Activated T-helper 2 cell treated with anti-CD3 and anti-CD28 coated beads, Interferon-gamma antibody, Interleukin-2, Interleukin-4, amounts not matched to agents 10 μg/mL and 5 μg/mL and 100 μg/mL, durations not matched to agents 14 hours and 24 hours and 36 hours (primary cell): Measurements from ENCODE around the gene IRF5. TPM values are rescaled to one million over a fixed set of nuclear protein-coding genes. Genes with fewer than 3 reads are reported as not detected.

ENCODE experiments used
- DNase-seq: peaks from one replicate; pipeline ENCODE4 v3.0.0; 2021; ENCODE audit warnings: low spot score
- H3K27ac Mint-ChIP-seq: one replicate; pipeline ENCODE4 v1.8.0; 2021; ENCODE audit warnings: mixed read lengths
- H3K27me3 Mint-ChIP-seq: one replicate; pipeline ENCODE4 v1.8.0; 2021; ENCODE audit warnings: low read depth, mixed read lengths
- H3K36me3 Mint-ChIP-seq: one replicate; pipeline ENCODE4 v1.8.0; 2021; ENCODE audit warnings: low read depth, mixed read lengths
- H3K4me1 Mint-ChIP-seq: one replicate; pipeline ENCODE4 v1.8.0; 2021; ENCODE audit warnings: low read depth, mixed read lengths
- H3K4me3 Mint-ChIP-seq: one replicate; pipeline ENCODE4 v1.8.0; 2021; ENCODE audit warnings: low read depth, mild to moderate bottlenecking, moderate library complexity, mixed read lengths
- H3K9me3 Mint-ChIP-seq: one replicate; pipeline ENCODE4 v1.8.0; 2021; ENCODE audit warnings: mixed read lengths
- intact Hi-C: fragments of 100-400 bp; cut with micrococcal nuclease; formaldehyde crosslinking; loops from one replicate; pipeline ENCODE4 v1.15.1; 2023
- total RNA-seq: library from RNA; stranded (reverse); gene quantifications from 2 replicates; pipeline ENCODE4 v1.2.3, GENCODE V29; 2022

Gene IRF5
- total RNA-seq, 1 donor from 2014 or later = 25.0 TPM

DNA sequence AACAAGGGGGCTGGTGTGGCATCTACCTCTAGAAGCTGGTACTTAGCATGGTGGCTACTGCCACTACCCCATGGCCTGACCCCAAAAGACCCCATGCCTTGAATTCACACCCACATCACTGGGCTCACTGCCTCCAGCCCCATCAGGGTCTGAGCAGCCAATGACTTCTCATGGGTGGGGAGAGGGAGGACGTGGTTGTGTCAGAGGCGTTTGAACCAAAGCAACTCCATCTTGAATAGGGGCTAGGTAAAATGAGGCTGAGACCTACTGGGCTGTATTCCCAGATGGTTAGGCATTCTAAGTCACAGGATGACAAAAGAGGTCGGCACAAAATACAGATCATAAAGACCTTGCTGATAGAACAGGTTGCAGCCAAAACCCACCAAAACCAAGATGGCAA is 42.4 kb upstream of the IRF5 start:
- peaks cover 13% of the 10 kb centered on the region for H3K27me3 Mint-ChIP-seq
- no peaks in the 10 kb centered on the region for H3K4me1 Mint-ChIP-seq
- H3K36me3 Mint-ChIP-seq = peaks cover 4% of the 10 kb centered on the region
- intact Hi-C loops = no loop called here
- peaks cover 6% of the 10 kb centered on the region for H3K9me3 Mint-ChIP-seq
- H3K27ac Mint-ChIP-seq = no peak overlapping the region
- no peak overlapping the region for H3K4me3 Mint-ChIP-seq
- DNase-seq = no peak

DNA sequence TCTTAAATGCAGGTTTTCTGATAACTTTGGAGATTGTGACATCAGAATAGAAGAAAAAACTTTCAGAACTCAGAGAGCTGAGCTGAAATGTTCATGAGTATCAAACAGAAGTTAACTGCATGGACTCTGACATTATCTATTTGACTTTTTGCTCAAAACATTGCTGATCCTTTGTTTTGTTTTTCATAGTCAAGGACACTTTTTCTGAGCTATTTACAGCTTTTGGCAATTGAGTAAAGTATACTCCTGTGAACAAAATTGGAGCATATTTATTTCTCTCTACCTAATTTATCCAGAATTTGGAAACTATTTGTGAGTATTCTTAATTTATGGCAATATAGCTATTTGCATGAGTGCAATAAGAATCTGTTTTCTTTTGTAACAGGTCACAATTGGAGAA is 38.3 kb upstream of the IRF5 start:
- H3K4me3 Mint-ChIP-seq = no peak overlapping the region
- peaks cover 4% of the 10 kb centered on the region for H3K36me3 Mint-ChIP-seq
- H3K4me1 Mint-ChIP-seq = no peaks in the 10 kb centered on the region
- H3K27me3 Mint-ChIP-seq = peaks cover 22% of the 10 kb centered on the region
- no peak for DNase-seq
- peaks cover 11% of the 10 kb centered on the region for H3K9me3 Mint-ChIP-seq
- H3K27ac Mint-ChIP-seq = no peak overlapping the region
- intact Hi-C loops = no loop called here

DNA sequence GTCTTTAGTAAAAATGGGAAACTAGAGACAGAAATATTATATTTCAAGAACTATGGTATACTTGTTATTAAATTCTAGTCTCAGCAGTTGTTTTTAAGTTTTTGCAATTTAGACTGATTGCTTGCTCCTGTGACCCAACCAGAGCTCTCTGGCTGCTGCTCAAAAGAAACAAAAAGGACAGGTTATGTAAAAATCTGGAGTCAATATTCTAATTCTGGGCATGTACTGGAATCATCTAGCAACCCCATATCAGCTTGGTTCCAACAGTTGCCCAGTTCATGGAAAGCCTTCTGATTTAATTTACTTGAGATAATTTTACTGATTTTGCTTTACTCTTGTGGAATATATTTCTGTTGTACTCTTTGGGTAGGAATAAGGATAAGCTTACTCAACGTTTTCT is 37.5 kb upstream of the IRF5 start:
- Mint-ChIP-seq H3K27ac (no peak overlapping the region), H3K4me1 (no peaks in the 10 kb centered on the region), H3K36me3 (peaks cover 4% of the 10 kb centered on the region), H3K9me3 (peaks cover 11% of the 10 kb centered on the region), H3K27me3 (peaks cover 22% of the 10 kb centered on the region), H3K4me3 (no peak overlapping the region)
- intact Hi-C loops = loop anchor here (10.0 kb wide), 1 partner anchor 315 kb away; no protein-coding TSS in a partner anchor
- DNase-seq = no peak

DNA sequence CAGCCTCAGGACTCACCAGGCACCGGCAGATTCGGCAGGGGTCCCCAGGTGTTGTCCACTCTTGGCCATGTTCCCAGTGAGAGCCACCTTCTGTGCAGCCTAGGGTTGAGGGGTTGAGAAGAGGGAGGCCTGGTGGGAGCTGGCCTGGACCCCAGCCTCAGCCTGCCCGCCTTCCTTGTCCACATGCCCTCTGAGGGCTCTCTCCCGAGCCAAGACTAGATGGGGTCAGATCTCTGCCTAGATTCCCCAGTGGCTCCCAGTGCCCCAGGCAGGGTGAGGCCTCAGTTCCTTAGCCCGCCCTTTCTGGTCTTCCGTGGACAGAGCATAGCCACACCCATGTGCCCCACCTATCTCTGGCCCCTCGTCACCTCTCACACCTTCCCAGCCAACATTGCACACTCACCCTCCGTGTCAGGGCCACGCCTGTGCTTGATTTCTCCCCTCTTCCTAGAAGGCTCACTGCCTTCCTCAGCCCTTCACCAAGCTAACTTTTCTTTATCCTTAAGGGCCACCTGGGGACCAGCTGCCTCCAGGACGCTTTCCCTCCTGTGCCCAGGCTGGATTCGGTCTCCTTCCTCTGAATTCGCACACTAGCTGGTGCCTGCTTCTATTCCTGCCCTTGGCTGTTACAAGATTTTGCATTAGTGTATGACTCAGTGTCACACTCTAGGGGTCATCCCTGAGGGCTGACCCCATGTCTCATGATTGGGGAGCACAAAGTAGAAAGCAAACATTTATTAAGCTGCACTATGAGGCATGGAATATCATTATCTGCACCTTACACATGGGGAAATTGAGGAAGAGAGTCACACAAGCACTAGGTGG is 34.8 kb upstream of the IRF5 start:
- DNase-seq = no peak
- H3K27ac Mint-ChIP-seq = no peak overlapping the region

DNA sequence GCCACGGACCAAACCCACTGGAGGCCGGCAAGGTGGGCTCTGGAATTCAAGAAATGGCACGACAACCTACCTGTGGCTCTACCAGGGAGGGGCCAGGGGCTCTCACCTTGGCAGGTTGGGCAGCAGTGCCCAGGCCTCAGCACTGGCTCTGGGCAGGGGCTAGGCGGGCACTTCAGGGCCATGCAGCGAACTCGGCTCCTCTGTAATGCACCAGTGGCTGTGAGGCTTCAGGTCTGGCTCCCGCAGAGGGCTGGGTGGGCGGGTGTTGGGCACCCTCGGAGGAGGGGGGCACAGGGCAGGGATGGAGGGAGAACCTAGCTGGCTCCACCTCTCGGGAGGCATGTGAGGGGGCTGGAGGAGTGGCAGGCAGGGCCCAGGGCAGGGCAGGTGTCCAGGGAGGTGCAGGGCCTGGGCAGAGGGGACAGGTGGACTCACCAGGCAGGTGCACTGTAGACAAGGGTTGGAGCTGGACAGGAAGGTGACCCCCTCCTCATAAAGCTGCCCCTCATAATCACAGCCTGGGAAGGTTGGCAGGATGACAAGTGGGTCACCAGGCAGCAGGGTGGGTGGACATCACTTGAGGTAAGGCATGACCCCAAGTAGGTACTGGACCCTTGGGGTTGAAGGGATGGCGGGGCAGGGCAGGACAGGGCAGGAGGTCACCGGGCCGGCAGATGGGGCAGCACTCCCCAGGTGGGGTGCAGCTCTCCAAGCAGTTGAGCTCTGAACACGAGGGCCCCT is 33.9 kb upstream of the IRF5 start:
- Mint-ChIP-seq H3K27ac (no peak overlapping the region), H3K36me3 (no peaks in the 10 kb centered on the region), H3K4me3 (no peak overlapping the region), H3K27me3 (peaks cover 22% of the 10 kb centered on the region), H3K4me1 (no peaks in the 10 kb centered on the region), H3K9me3 (peaks cover 5% of the 10 kb centered on the region)
- intact Hi-C loops = loop anchor here (1.0 to 10.0 kb wide), 3 partner anchors 60 to 311 kb away; no protein-coding TSS in a partner anchor
- DNase-seq = no peak

More for the DNA sequence above, 34.8 kb upstream of the IRF5 start:
- H3K36me3 Mint-ChIP-seq = peaks cover 4% of the 10 kb centered on the region
- no peak overlapping the region for H3K4me3 Mint-ChIP-seq
- H3K9me3 Mint-ChIP-seq = peaks cover 11% of the 10 kb centered on the region
- H3K27me3 Mint-ChIP-seq = peaks cover 26% of the 10 kb centered on the region
- H3K4me1 Mint-ChIP-seq = no peaks in the 10 kb centered on the region
- intact Hi-C loops = loop anchor here (10.0 kb wide), 1 partner anchor 312 kb away; no protein-coding TSS in a partner anchor

DNA sequence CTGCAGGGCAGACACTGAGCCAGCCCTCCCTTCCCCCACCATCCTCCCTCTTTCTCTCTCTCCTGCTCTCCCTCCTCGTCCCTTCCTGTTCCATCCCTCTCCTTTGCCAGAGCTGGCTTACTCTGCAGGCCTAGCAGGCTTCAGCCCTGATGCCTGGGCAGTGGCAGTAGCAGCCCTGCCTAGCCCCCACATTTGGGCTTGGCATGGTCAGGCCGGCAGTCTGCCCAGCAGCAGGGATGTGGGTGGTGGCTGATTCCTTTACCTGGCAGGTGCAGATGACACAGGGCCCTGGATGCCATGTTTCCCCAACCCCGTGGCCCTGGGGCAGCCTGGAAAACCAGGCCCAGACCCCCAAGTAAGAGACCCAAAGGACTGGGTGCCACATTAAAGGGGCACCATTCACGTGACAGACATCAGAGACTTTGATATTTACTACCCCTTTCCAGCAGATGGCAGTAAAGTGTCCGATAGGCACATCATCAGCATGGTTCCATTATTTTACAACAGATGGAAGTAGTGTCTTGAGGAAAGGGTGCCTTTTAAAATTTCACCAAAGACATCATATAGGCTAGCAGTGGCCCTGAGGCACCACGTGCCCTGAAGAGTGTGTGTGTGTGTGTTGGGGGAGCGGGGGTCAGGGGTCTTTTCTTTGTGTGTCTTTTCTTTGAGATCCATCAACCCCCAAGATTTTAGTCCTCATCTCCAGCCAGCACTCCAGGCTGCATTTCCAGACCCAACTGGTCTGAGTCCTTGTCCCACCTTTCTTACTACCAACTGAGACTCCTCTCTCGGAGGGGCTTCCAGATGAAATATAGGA is 33.1 kb upstream of the IRF5 start:
- H3K27me3 Mint-ChIP-seq = peaks cover 24% of the 10 kb centered on the region
- intact Hi-C loops = loop anchor here (1.0 to 10.0 kb wide), 3 partner anchors 59 to 310 kb away; no protein-coding TSS in a partner anchor
- DNase-seq = no peak
- H3K4me1 Mint-ChIP-seq = no peaks in the 10 kb centered on the region
- no peak overlapping the region for H3K4me3 Mint-ChIP-seq
- no peaks in the 10 kb centered on the region for H3K36me3 Mint-ChIP-seq
- H3K9me3 Mint-ChIP-seq = peaks cover 5% of the 10 kb centered on the region
- H3K27ac Mint-ChIP-seq = no peak overlapping the region

DNA sequence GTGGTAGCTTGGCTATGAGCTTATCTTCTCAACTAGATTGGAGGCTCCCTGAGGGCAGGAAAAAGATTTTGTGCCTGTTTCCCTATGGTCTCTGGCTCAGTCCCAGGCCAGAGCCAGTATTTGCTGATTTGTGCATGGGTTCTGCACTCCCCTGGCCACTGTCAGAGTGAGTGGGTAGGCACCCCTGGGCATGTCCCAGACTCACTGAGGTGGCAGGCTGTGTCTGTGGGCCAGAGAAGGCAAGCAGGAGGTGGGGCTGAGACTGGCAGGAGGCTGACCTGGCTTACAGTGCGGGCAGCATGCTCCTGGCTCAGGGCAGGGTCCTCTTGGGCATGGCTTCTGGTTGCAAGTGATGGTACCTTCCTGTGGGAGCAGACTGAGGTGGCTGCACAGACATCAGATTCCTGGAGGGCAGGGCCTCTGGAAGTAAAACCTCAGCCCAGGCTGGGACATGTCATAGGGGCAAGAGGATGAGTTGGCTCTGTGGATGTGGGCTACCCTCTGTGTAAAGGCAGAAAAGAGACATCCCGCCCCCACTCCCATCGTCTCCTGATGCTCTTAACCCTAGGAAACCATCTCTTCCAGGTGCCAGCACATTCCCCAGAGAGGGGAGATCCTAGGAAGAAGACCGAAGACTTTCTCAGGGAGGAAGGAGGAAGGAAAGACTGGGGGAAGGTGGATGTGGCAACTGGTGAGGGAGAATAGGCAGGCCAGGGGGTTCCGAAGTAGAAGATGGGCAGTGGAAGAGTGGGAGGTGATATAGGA is 31.5 kb upstream of the IRF5 start:
- no peak for DNase-seq
- intact Hi-C loops = loop anchor here (10.0 kb wide), 1 partner anchor 309 kb away; no protein-coding TSS in a partner anchor
- H3K36me3 Mint-ChIP-seq = no peaks in the 10 kb centered on the region
- H3K4me3 Mint-ChIP-seq = no peak overlapping the region
- H3K27ac Mint-ChIP-seq = no peak overlapping the region
- H3K4me1 Mint-ChIP-seq = no peaks in the 10 kb centered on the region
- no peaks in the 10 kb centered on the region for H3K9me3 Mint-ChIP-seq
- H3K27me3 Mint-ChIP-seq = peaks cover 29% of the 10 kb centered on the region

DNA sequence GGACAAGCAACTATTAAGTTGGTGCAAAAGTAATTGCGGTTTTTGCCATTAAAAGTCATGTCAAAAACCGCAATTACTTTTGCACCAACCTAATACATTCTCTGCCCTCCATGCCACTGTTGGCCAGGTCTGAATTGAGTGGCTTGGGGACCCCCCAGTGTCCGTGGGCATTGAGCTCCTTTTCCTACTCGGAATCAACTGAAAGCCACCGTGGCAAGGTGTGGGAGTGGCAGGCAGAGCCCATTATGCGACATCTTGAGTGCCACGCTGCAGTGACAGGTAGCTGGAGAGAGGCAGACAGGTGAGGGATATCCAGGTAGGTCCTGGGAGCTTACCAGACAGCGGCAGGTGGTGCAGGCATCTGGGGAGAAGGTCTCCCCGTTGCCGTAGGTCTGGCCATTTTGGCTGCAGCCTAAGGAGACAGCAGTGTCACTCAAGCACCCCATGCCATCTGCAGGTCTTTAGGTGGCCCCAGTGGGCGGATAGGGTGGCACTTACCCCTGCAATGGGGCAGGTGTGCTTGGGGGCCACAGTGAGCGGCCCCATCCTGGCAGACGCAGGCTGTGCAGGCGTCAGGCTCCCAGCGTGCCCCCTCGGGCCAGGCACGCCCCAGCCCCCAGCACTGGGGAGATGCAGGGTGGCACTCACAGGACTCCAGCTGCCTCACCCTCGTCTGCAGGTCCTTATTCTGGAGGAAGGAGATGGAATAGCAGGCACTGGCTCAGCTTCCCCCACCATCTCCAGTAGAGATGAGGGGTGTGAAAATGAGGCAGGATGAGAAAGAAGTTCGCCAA is 30.8 kb upstream of the IRF5 start:
- Mint-ChIP-seq H3K4me3 (no peak overlapping the region), H3K27ac (no peak overlapping the region), H3K9me3 (no peaks in the 10 kb centered on the region), H3K4me1 (no peaks in the 10 kb centered on the region), H3K27me3 (peaks cover 33% of the 10 kb centered on the region), H3K36me3 (no peaks in the 10 kb centered on the region)
- intact Hi-C loops = loop anchor here (10.0 kb wide), 1 partner anchor 308 kb away; no protein-coding TSS in a partner anchor
- no peak for DNase-seq

DNA sequence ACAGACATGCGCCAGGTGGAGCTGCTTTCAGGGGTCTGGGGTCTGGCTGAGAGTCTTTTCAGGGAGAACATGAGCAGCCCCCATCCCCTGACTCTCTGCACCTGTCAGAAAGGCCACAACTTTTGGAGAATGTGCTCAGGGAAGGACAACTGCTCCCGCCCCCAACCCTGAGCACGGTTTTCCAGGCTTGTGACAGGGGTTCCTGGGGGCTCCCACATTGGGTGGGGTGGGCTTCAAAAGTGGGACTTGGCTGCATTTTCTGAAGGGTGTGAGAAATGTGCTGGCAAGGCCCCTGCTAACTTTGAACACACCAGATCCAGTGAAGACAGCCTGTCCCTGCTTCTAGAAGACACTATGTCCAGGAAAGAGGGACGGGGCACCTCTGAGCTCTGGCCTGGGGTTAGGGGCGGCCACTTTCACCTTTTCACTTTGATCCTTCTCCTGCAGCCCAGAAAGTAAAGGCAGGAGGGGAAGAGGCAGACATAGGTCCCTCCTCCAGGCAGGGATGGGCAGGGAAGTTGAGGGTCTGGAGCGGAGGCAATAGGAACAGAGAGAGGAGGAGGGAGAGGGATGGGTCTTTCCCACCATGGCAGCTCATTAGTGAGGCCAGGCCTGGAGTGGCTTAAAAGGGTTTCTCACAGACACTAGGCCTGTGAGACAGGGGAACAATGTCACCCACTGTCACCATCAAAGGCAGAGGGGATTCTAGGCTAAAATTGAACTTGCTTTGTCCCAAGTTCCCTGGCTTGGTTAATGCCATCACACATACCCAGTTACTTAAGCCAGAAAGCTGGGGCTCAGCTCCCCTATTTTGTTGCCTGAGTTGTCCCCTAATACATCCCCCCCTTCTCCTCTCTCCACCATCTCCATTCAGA is 28.7 kb upstream of the IRF5 start:
- Mint-ChIP-seq H3K27me3 (peaks cover 35% of the 10 kb centered on the region), H3K27ac (no peak overlapping the region), H3K4me3 (no peak overlapping the region), H3K9me3 (no peaks in the 10 kb centered on the region), H3K4me1 (no peaks in the 10 kb centered on the region), H3K36me3 (no peaks in the 10 kb centered on the region)
- no peak for DNase-seq
- intact Hi-C loops = loop anchor here (10.0 kb wide), 1 partner anchor 306 kb away; no protein-coding TSS in a partner anchor

DNA sequence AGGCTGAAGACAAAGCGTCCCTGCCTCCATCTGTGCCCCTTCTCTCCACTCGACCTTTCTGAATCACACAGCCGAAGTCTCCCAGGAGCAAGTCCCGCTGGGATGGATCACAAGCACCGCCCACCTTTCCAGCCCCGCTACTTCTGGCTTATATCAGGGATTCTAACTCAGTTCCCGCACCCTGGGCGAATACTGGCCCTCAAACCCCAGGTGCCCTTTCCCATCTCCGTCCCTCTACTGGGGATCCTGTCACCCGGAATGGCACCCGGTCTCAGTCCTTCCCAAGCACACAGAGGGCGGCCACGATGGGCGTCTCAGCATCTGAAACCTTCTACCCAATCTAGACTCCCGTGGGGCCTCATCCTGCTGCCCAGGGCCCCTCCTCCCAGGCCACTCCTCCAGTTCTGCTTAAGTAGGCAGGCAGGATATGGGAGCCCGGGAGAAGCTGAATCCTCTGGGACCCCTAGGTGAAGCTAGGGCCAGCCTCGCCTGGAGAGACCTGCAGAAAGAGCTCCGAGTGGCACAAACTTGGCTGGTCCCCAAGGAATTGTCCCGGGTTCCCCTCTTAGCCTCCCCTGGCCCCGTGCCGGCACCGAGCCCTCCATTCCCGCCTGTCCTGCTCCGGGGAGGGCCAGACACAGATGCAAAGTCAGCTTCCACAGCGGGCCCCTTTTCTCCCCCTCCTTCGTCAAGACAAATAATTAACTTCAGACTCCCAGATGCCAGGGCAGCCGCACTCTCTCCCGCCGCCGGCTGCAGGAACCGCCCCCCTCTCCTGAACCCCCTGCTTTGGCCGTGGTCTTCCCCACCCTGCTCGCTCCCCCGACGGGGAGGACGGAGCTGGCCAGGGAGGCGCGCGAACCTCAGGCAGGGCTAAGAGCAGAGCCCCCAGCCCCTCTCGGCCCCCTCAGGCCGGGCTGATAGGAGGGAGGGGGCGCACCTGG is 27.8 kb upstream of the IRF5 start:
- no peak for DNase-seq
- intact Hi-C loops = loop anchor here (10.0 kb wide), 1 partner anchor 305 kb away; no protein-coding TSS in a partner anchor
- no peaks in the 10 kb centered on the region for H3K4me1 Mint-ChIP-seq
- no peak overlapping the region for H3K4me3 Mint-ChIP-seq
- H3K36me3 Mint-ChIP-seq = no peaks in the 10 kb centered on the region
- no peaks in the 10 kb centered on the region for H3K9me3 Mint-ChIP-seq
- H3K27ac Mint-ChIP-seq = no peak overlapping the region
- peaks cover 41% of the 10 kb centered on the region for H3K27me3 Mint-ChIP-seq
